K562 (cell line): ENCODE results near the gene SMIM29. TPM values are rescaled to one million over a fixed set of nuclear protein-coding genes. Genes with fewer than 3 reads are reported as not detected.
A peak's percentile ranks its signal among the peaks of the same experiment; 100 is the strongest.

Experiments
- ARHGAP35 ChIP-seq: fragments of 450-650 bp; IDR thresholded peaks from 2 replicates; pipeline ENCODE4 v1.6.1; 2018; ENCODE audit not compliant: partially characterized antibody
- ATF7 ChIP-seq: fragments of 450-650 bp; IDR thresholded peaks from 2 replicates; pipeline ENCODE4 v1.7.1; 2014; ENCODE audit warnings: mild to moderate bottlenecking, moderate library complexity
- IRF2 ChIP-seq: sonication (generic); formaldehyde crosslinking; IDR thresholded peaks from 2 replicates; pipeline ENCODE4 v1.8.1; 2022; ENCODE audit warnings: mild to moderate bottlenecking, missing genetic modification reagents
- MITF ChIP-seq: IDR thresholded peaks from 2 replicates; pipeline ENCODE4 v1.6.1; 2014; ENCODE audit warnings: antibody characterized with exemption
- NCOA4 ChIP-seq: fragments of 450-650 bp; IDR thresholded peaks from 2 replicates; pipeline ENCODE4 v1.6.1; 2018; ENCODE audit warnings: mild to moderate bottlenecking; ENCODE audit not compliant: partially characterized antibody
- NFE2L1 ChIP-seq: fragments of 450-650 bp; IDR thresholded peaks from 2 replicates; pipeline ENCODE4 v1.6.1; 2016; ENCODE audit warnings: missing genetic modification characterization, low read depth, mild to moderate bottlenecking, missing compliant biosample characterization, moderate library complexity, borderline replicate concordance
- RAD21 ChIP-seq, 2 experiments: fragments of 250-450 bp in 1 of 2; fragments of 450-650 bp in 1 of 2; sonication (Bioruptor Pico) in 1 of 2; formaldehyde crosslinking in 1 of 2; IDR thresholded peaks in 1 of 2; conservative IDR thresholded peaks in 1 of 2; 2 replicates each; pipeline versions ENCODE4 v1.4.0 to v1.8.0; 2020 to 2022; ENCODE audit warnings: mild to moderate bottlenecking in 2 of 2, moderate library complexity in 1 of 2
- SAP30 ChIP-seq: fragments of 200-600 bp; sonication (generic); IDR thresholded peaks from 2 replicates; pipeline ENCODE4 v1.6.1; 2012; ENCODE audit warnings: borderline replicate concordance, low read depth, mild to moderate bottlenecking, moderate library complexity, low read length, control low read depth, inconsistent platforms; ENCODE audit not compliant: insufficient read depth, poor library complexity, severe bottlenecking
- SREBF1 ChIP-seq: fragments of 150-350 bp; IDR thresholded peaks from 2 replicates; pipeline ENCODE4 v1.6.1; 2014; ENCODE audit warnings: antibody characterized with exemption, low read depth, low read length, borderline replicate concordance
- TOE1 ChIP-seq, 2 experiments: fragments of 450-650 bp in 1 of 2; sonication (generic) in 1 of 2; formaldehyde crosslinking in 1 of 2; IDR thresholded peaks; 2 replicates each; pipeline versions ENCODE4 v1.7.1 to v1.8.0; 2016 to 2022; ENCODE audit warnings: borderline replicate concordance in 2 of 2, mild to moderate bottlenecking in 2 of 2, antibody characterized with exemption in 1 of 2, inconsistent platforms in 1 of 2, low read depth in 1 of 2, missing genetic modification reagents in 1 of 2, moderate library complexity in 1 of 2
- ZHX1 ChIP-seq: fragments of 150-350 bp; conservative IDR thresholded peaks from 2 replicates; pipeline ENCODE4 v1.6.1; 2014; ENCODE audit warnings: low read length
- ZNF217 ChIP-seq: sonication (generic); formaldehyde crosslinking; IDR thresholded peaks from 2 replicates; pipeline ENCODE4 v1.8.0; 2022; ENCODE audit warnings: mild to moderate bottlenecking, missing genetic modification reagents
- ZNF23 ChIP-seq: fragments of 250-450 bp; sonication (Bioruptor Pico); IDR thresholded peaks from 2 replicates; pipeline ENCODE4 v1.4.0; 2020; ENCODE audit warnings: mild to moderate bottlenecking
- ZNF41 ChIP-seq: fragments of 250-450 bp; sonication (Bioruptor Pico); conservative IDR thresholded peaks from 2 replicates; pipeline ENCODE4 v1.4.0; 2020; ENCODE audit warnings: mild to moderate bottlenecking
- ZNF431 ChIP-seq: sonication (generic); formaldehyde crosslinking; IDR thresholded peaks from 2 replicates; pipeline ENCODE4 v1.8.0; 2022; ENCODE audit warnings: mild to moderate bottlenecking, missing genetic modification reagents
- ZNF644 ChIP-seq: fragments of 200-800 bp; sonication (Bioruptor generic); IDR thresholded peaks from 2 replicates; pipeline ENCODE4 v1.6.1; 2016; ENCODE audit warnings: low read depth, missing genetic modification characterization, missing compliant biosample characterization
- ZNF696 ChIP-seq: fragments of 250-450 bp; sonication (Bioruptor Pico); conservative IDR thresholded peaks from 2 replicates; pipeline ENCODE4 v1.4.0; 2020; ENCODE audit warnings: mild to moderate bottlenecking, moderate library complexity
- ZNF707 ChIP-seq: fragments of 250-450 bp; sonication (Bioruptor Pico); conservative IDR thresholded peaks from 2 replicates; pipeline ENCODE4 v1.8.0; 2022; ENCODE audit warnings: inconsistent platforms, mild to moderate bottlenecking, moderate library complexity
- polyA plus RNA-seq, 8 experiments: library from polyadenylated mRNA; depleted of rRNA in 4 of 8; stranded (reverse) in 5 of 8; unstranded in 3 of 8; fragments of >200 nt; fragmentation: Nextera tagmentation in 2 of 8; fragmentation: Illumina TruSeq in 1 of 8; extraction: Ambion mirVana in 2 of 8; extraction: Trizol in 1 of 8; gene quantifications; 2 replicates each; pipeline versions ENCODE4 v1.2.1 to v1.2.3, GENCODE V29; 2011 to 2014; ENCODE audit warnings: inconsistent platforms in 1 of 8, missing spikeins in 1 of 8
- total RNA-seq, 7 experiments: library from RNA; depleted of rRNA in 6 of 7; stranded (reverse); fragments of >200 nt in 6 of 7; fragmentation: Illumina TruSeq in 2 of 7; extraction: Trizol in 2 of 7; gene quantifications; 2 replicates each; pipeline versions ENCODE4 v1.2.1 to v1.2.3, GENCODE V29; 2011 to 2021; ENCODE audit warnings: low replicate concordance in 1 of 7
- TF ChIP-seq, protein P1 (sequence below): fragments of 250-450 bp; sonication (Bioruptor Pico); IDR thresholded peaks from 2 replicates; pipeline ENCODE4 v1.4.0; 2020; ENCODE audit warnings: mild to moderate bottlenecking
- TF ChIP-seq, protein P2 (sequence below): sonication (generic); formaldehyde crosslinking; IDR thresholded peaks from 2 replicates; pipeline ENCODE4 v1.9.0; 2022; ENCODE audit warnings: mild to moderate bottlenecking, missing genetic modification reagents

Gene SMIM29
- total and polyA plus RNA-seq, 9 of the 15 experiments (the other 6 are each of a cell fraction or from before 2014, with no cell fraction given), result 6.5 to 36.7 (median 20.9) TPM

GRCh38 chr6:34281702-34282334, 33.0 kb upstream of the SMIM29 start (continued):
- TF ChIP-seq, protein P1, sequence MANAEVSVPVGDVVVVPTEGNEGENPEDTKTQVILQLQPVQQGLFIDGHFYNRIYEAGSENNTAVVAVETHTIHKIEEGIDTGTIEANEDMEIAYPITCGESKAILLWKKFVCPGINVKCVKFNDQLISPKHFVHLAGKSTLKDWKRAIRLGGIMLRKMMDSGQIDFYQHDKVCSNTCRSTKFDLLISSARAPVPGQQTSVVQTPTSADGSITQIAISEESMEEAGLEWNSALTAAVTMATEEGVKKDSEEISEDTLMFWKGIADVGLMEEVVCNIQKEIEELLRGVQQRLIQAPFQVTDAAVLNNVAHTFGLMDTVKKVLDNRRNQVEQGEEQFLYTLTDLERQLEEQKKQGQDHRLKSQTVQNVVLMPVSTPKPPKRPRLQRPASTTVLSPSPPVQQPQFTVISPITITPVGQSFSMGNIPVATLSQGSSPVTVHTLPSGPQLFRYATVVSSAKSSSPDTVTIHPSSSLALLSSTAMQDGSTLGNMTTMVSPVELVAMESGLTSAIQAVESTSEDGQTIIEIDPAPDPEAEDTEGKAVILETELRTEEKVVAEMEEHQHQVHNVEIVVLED (CRISPR knock-in tag), result no peak
- 0 out of 4 replicates have a peak, but pooled peaks of 1 of the 2 experiments have one; percentile 23 for TF ChIP-seq RAD21 (CRISPR knock-in tag; conservative IDR thresholded peaks at IDR 0.05 in 1 of 2, IDR thresholded peaks at IDR 0.05 in 1 of 2)
- no peak for TF ChIP-seq ZHX1
- TF ChIP-seq TOE1 (IDR thresholded peaks at IDR 0.05; ENCODE audit: borderline replicate concordance), result peak; percentile 19; the same call in 1 of the 2 replicates
- no peak for TF ChIP-seq TOE1 (CRISPR knock-in tag; IDR thresholded peaks at IDR 0.05; ENCODE audit: borderline replicate concordance, low read depth)
- no peak for TF ChIP-seq ZNF431 (CRISPR knock-in tag)
- TF ChIP-seq ZNF696 (CRISPR knock-in tag), result no peak
- TF ChIP-seq ZNF41 (CRISPR knock-in tag), result no peak
- no peak for TF ChIP-seq MITF
- peak; percentile 60 for TF ChIP-seq NCOA4
- no peak for TF ChIP-seq ZNF217 (CRISPR knock-in tag)
- TF ChIP-seq, protein P2, sequence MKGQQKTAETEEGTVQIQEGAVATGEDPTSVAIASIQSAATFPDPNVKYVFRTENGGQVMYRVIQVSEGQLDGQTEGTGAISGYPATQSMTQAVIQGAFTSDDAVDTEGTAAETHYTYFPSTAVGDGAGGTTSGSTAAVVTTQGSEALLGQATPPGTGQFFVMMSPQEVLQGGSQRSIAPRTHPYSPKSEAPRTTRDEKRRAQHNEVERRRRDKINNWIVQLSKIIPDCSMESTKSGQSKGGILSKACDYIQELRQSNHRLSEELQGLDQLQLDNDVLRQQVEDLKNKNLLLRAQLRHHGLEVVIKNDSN, result no peak
- TF ChIP-seq ZNF707, result no peak
- TF ChIP-seq IRF2 (CRISPR knock-in tag), result no peak
- no peak for TF ChIP-seq ZNF23 (CRISPR knock-in tag)
- no peak for TF ChIP-seq NFE2L1 (tag)
- TF ChIP-seq ZNF644 (tag), result no peak
- no peak for TF ChIP-seq SREBF1
- TF ChIP-seq ARHGAP35, result no peak
- TF ChIP-seq ATF7, result no peak
- no peak for TF ChIP-seq SAP30
